H1 (cell line): ENCODE measurements around the gene IPO11. TPM values are rescaled to one million over a fixed set of nuclear protein-coding genes. Genes with fewer than 3 reads are reported as not detected.

Source experiments
- CTCF ChIA-PET: fragments of 300-600 bp; sonication (Branson Sonifier 250); formaldehyde crosslinking; loops from one replicate; lab custom pipeline; 2021; ENCODE audit not compliant: partially characterized antibody; lab: Charles Lee
- POLR2A ChIA-PET: fragments of 300-600 bp; sonication (Branson Sonifier 250); formaldehyde crosslinking; loops from one replicate; lab custom pipeline; 2021; ENCODE audit warnings: inconsistent platforms; ENCODE audit not compliant: partially characterized antibody; lab: Charles Lee
- DNase-seq, 2 experiments: peaks; one replicate each; pipeline versions ENCODE4 v3.0.0 to v3.0.0-alpha.2; 2010 to 2022; ENCODE audit warnings: low spot score in 2 of 2, low read depth in 1 of 2, mixed read lengths in 1 of 2
- FAIRE-seq: peaks from 2 replicates; lab custom pipeline; 2011; peaks lifted over from hg19 to GRCh38; lab: Jason Lieb, UNC
- H2AFZ ChIP-seq: 2 replicates; pipeline ENCODE4 v1.8.1; 2012; ENCODE audit warnings: low read length, inconsistent platforms
- H2AK5ac ChIP-seq: 2 replicates; pipeline ENCODE4 v1.6.1; 2013; ENCODE audit warnings: low read depth, low read length
- H2BK120ac ChIP-seq: replicated peaks from 2 replicates; pipeline ENCODE3; 2013; ENCODE audit warnings: low read depth, low read length, inconsistent platforms
- H2BK12ac ChIP-seq: 2 replicates; pipeline ENCODE4 v1.6.1; 2013; ENCODE audit warnings: low read depth, low read length
- H2BK15ac ChIP-seq: 2 replicates; pipeline ENCODE4 v1.6.1; 2013; ENCODE audit warnings: low read length
- H2BK20ac ChIP-seq: 2 replicates; pipeline ENCODE4 v1.6.1; 2013; ENCODE audit warnings: low read length
- H2BK5ac ChIP-seq: 2 replicates; pipeline ENCODE4 v1.6.1; 2013; ENCODE audit warnings: low read depth, low read length
- H3K14ac ChIP-seq: 2 replicates; pipeline ENCODE4 v1.6.1; 2013; ENCODE audit warnings: inconsistent platforms; ENCODE audit not compliant: insufficient read length
- H3K18ac ChIP-seq: 2 replicates; pipeline ENCODE4 v1.6.1; 2013; ENCODE audit warnings: low read length; ENCODE audit errors: extremely low read depth
- H3K23ac ChIP-seq: 2 replicates; pipeline ENCODE4 v1.6.1; 2013; ENCODE audit warnings: inconsistent platforms; ENCODE audit not compliant: insufficient read length
- H3K23me2 ChIP-seq: 2 replicates; pipeline ENCODE4 v1.6.1; 2013; ENCODE audit warnings: low read depth, low read length
- H3K27ac ChIP-seq: 2 replicates; pipeline ENCODE4 v1.6.1; 2011; ENCODE audit warnings: low read depth, low read length, inconsistent platforms
- H3K27me3 ChIP-seq, 4 experiments: replicated peaks in 1 of 4; 1 replicate in 1 of 4; 2 replicates in 3 of 4; pipeline versions ENCODE4 v1.6.1 to v1.8.1; 2011 to 2013; ENCODE audit warnings: low read length in 3 of 4, mild to moderate bottlenecking in 3 of 4, inconsistent platforms in 2 of 4, mixed read lengths in 2 of 4, moderate library complexity in 1 of 4; ENCODE audit not compliant: control insufficient read depth in 3 of 4, insufficient read depth in 3 of 4; ENCODE audit errors: extremely low read depth in 1 of 4
- H3K36me3 ChIP-seq, 4 experiments: 2 replicates each; pipeline versions ENCODE4 v1.6.1 to v1.8.1; 2011 to 2013; ENCODE audit warnings: mild to moderate bottlenecking in 4 of 4, low read length in 3 of 4, moderate library complexity in 2 of 4, control low read depth in 1 of 4, inconsistent platforms in 1 of 4; ENCODE audit not compliant: insufficient read depth in 4 of 4, control insufficient read depth in 2 of 4
- H3K4ac ChIP-seq: replicated peaks from 2 replicates; pipeline ENCODE3; 2013; ENCODE audit warnings: low read length, low read depth, mixed read lengths, inconsistent platforms; ENCODE audit not compliant: insufficient read length
- H3K4me1 ChIP-seq, 4 experiments: replicated peaks in 1 of 4; 1 replicate in 1 of 4; 2 replicates in 3 of 4; pipeline versions ENCODE4 v1.6.1 to v1.8.1; 2011 to 2013; ENCODE audit warnings: low read length in 3 of 4, inconsistent platforms in 2 of 4, mixed read lengths in 1 of 4; ENCODE audit not compliant: insufficient read depth in 4 of 4, control insufficient read depth in 3 of 4
- H3K4me2 ChIP-seq, 2 experiments: 2 replicates each; pipeline versions ENCODE4 v1.6.1 to v1.8.1; 2011 to 2013; ENCODE audit warnings: low read depth in 2 of 2, low read length in 2 of 2, control low read depth in 1 of 2, inconsistent platforms in 1 of 2, mild to moderate bottlenecking in 1 of 2; ENCODE audit not compliant: insufficient read depth in 1 of 2
- H3K4me3 ChIP-seq, 4 experiments: fragments of 200-600, 300-600 bp in 1 of 4; sonication (generic), shearing (Covaris generic), sonication (Bioruptor Twin) in 1 of 4; 2 replicates each; pipeline versions ENCODE4 v1.5.1 to v1.8.1; 2011 to 2016; ENCODE audit warnings: low read length in 4 of 4, low read depth in 3 of 4, control low read depth in 2 of 4, inconsistent platforms in 2 of 4, mild to moderate bottlenecking in 2 of 4, mixed read lengths in 1 of 4, moderate library complexity in 1 of 4; ENCODE audit not compliant: insufficient read depth in 2 of 4; ENCODE audit errors: extremely low read depth in 1 of 4
- H3K56ac ChIP-seq: replicated peaks from 2 replicates; pipeline ENCODE3; 2013; ENCODE audit warnings: low read depth, mild to moderate bottlenecking, mixed read lengths, low read length, inconsistent platforms; ENCODE audit not compliant: insufficient read length
- H3K79me1 ChIP-seq: 2 replicates; pipeline ENCODE4 v1.6.1; 2013; ENCODE audit warnings: low read depth, low read length, control low read depth
- H3K79me2 ChIP-seq, 2 experiments: 2 replicates each; pipeline versions ENCODE4 v1.6.1 to v1.8.1; 2012 to 2013; ENCODE audit warnings: low read length in 2 of 2, mild to moderate bottlenecking in 2 of 2, inconsistent platforms in 1 of 2; ENCODE audit not compliant: insufficient read depth in 2 of 2, control insufficient read depth in 1 of 2
- H3K9ac ChIP-seq, 4 experiments: replicated peaks in 1 of 4; 1 replicate in 1 of 4; 2 replicates in 3 of 4; pipeline versions ENCODE4 v1.6.1 to v1.8.1; 2011 to 2013; ENCODE audit warnings: low read depth in 3 of 4, low read length in 3 of 4, control low read depth in 2 of 4, mild to moderate bottlenecking in 2 of 4, moderate library complexity in 2 of 4, inconsistent platforms in 1 of 4; ENCODE audit errors: extremely low read depth in 1 of 4
- H3K9me3 ChIP-seq, 2 experiments: 2 replicates each; pipeline versions ENCODE4 v1.6.1 to v1.8.1; 2012 to 2013; ENCODE audit warnings: mild to moderate bottlenecking in 2 of 2, moderate library complexity in 2 of 2, control low read depth in 1 of 2, inconsistent platforms in 1 of 2, low read depth in 1 of 2, low read length in 1 of 2, mixed read lengths in 1 of 2; ENCODE audit not compliant: insufficient read depth in 2 of 2
- H4K20me1 ChIP-seq, 2 experiments: replicated peaks in 1 of 2; 2 replicates each; pipeline versions ENCODE3 to v1.8.1; 2011 to 2013; ENCODE audit warnings: inconsistent platforms in 2 of 2, low read length in 2 of 2, mild to moderate bottlenecking in 1 of 2; ENCODE audit not compliant: insufficient read depth in 2 of 2, control insufficient read depth in 1 of 2
- H4K5ac ChIP-seq: 2 replicates; pipeline ENCODE4 v1.6.1; 2013; ENCODE audit warnings: low read length, low read depth, mixed read lengths, inconsistent platforms; ENCODE audit not compliant: insufficient read length
- H4K8ac ChIP-seq: 2 replicates; pipeline ENCODE4 v1.8.0; 2013; ENCODE audit warnings: mild to moderate bottlenecking, moderate library complexity, low read length, inconsistent platforms; ENCODE audit not compliant: insufficient read depth; ENCODE audit errors: extremely low read depth
- H4K91ac ChIP-seq: replicated peaks from 2 replicates; pipeline ENCODE3; 2013; ENCODE audit warnings: low read length, mixed read lengths, inconsistent platforms; ENCODE audit not compliant: insufficient read length
- TAF1 ChIP-seq: IDR thresholded peaks from 2 replicates; pipeline ENCODE4 v1.6.1; 2011; ENCODE audit warnings: mild to moderate bottlenecking, low read depth, low read length
- WGBS, 2 experiments: shearing (Covaris generic) in 1 of 2; methylation state at CpG; one replicate each; pipeline versions ENCODE4 v1.1.6 to v1.1.7; 2013 to 2015; ENCODE audit warnings: low lambda C conversion rate in 2 of 2, mixed read lengths in 2 of 2, inconsistent platforms in 1 of 2, low coverage in 1 of 2, missing lambda C conversion rate in 1 of 2; ENCODE audit not compliant: insufficient replicate concordance in 2 of 2, insufficient coverage in 1 of 2, insufficient read length in 1 of 2; ENCODE audit errors: extremely low coverage in 1 of 2, missing lambda C conversion rate in 1 of 2; 5-methylcytosine and 5-hydroxymethylcytosine counted together
- polyA plus RNA-seq, 7 experiments: library from polyadenylated mRNA; depleted of rRNA in 3 of 7; stranded (reverse) in 5 of 7; unstranded in 2 of 7; fragments of >200 nt in 5 of 7; fragments of 200-250 nt in 2 of 7; gene quantifications; 1 replicate in 5 of 7; 2 replicates in 1 of 7; 4 replicates in 1 of 7; pipeline versions ENCODE4 v1.2.1 to v1.2.3, GENCODE V29; 2011 to 2013; ENCODE audit warnings: missing spikeins in 2 of 7, mixed read lengths in 2 of 7
- total RNA-seq: library from RNA; stranded (reverse); fragmentation: NEBNext Ultra II Directional; extraction: Animal tissue kit (Norgen Biotek cat#: 25700); gene quantifications from 2 replicates; pipeline ENCODE4 v1.2.1, GENCODE V29; 2021

Gene IPO11
- total and polyA plus RNA-seq, 2 of the 8 experiments (the other 6 are each of a cell fraction or from before 2014, with no cell fraction given) = 23.6 to 64.4 TPM

GRCh38 chr5:62413711-62414110 is 1.1 kb downstream of the IPO11 start:
- no peaks in the 10 kb centered on the region for H3K36me3 ChIP-seq
- H2BK12ac ChIP-seq = no peak overlapping the region
- peaks cover 21 to 59% of the 10 kb centered on the region in 2 experiments for H3K79me2 ChIP-seq
- no peak for TF ChIP-seq TAF1
- H3K56ac ChIP-seq = no peak overlapping the region
- no peak overlapping the region for H3K4ac ChIP-seq
- H2BK120ac ChIP-seq = no peak overlapping the region
- no peak overlapping the region for H3K14ac ChIP-seq
- no peaks in the 10 kb centered on the region for H3K9me3 ChIP-seq
- no peak for DNase-seq
- H3K4me3 ChIP-seq = peak overlapping the region; percentile 82 to 99 (median 92); a peak in 6 of 8 replicates
- H3K4me2 ChIP-seq = peak overlapping the region; percentile 91 to 93
- H3K27ac ChIP-seq = no peak overlapping the region
- H3K23ac ChIP-seq = no peak overlapping the region
- no peak overlapping the region for H2AFZ ChIP-seq
- no peak for FAIRE-seq
- H3K23me2 ChIP-seq = peaks cover 11% of the 10 kb centered on the region
- H3K79me1 ChIP-seq = no peaks in the 10 kb centered on the region; the same call in 1 of the 2 replicates
- H2BK5ac ChIP-seq = no peak overlapping the region; the same call in 1 of the 2 replicates
- no peak overlapping the region for H4K5ac ChIP-seq
- no peaks in the 10 kb centered on the region for H3K27me3 ChIP-seq
- H3K18ac ChIP-seq = no peak overlapping the region
- H2AK5ac ChIP-seq = no peak overlapping the region
- H4K8ac ChIP-seq = no peak overlapping the region
- no peaks in the 10 kb centered on the region for H4K20me1 ChIP-seq
- no peak overlapping the region for H2BK20ac ChIP-seq
- peak overlapping the region in 3 of 4 experiments; percentile 78 to 99 (median 94); a peak in 4 of 7 replicates for H3K9ac ChIP-seq
- no peak overlapping the region for H4K91ac ChIP-seq
- CTCF ChIA-PET = interaction anchor here (0.8 kb wide), 1 partner anchor 12 kb away, joined by 5 read pairs; no protein-coding TSS in a partner anchor
- WGBS, 2 experiments = 76% methylated on average over 3 of the region's 3 CpGs; no CpG with 5 or more reads in 1 of the 2 experiments
- no peak overlapping the region for H2BK15ac ChIP-seq
- H3K4me1 ChIP-seq = peaks cover 0 to 2% (median 0%) of the 10 kb centered on the region in 4 experiments; a peak in 1 of 7 replicates
- POLR2A ChIA-PET = interaction anchor here (0.6 to 5.8 kb wide), 6 partner anchors 8 to 1463 kb away, joined by 3 to 78 read pairs (median 4); partner anchors contain the start of gene DIMT1
